HG03175 (cell line): ENCODE results near the gene TTC36.

Experiments
- ATAC-seq: cut with Tn5 transposase; IDR thresholded peaks from one replicate; pipeline ENCODE4 v1.9.1; 2021; ENCODE audit warnings: mild to moderate bottlenecking, moderate library complexity; ENCODE audit not compliant: unreplicated experiment

TTC36 gene

DNA sequence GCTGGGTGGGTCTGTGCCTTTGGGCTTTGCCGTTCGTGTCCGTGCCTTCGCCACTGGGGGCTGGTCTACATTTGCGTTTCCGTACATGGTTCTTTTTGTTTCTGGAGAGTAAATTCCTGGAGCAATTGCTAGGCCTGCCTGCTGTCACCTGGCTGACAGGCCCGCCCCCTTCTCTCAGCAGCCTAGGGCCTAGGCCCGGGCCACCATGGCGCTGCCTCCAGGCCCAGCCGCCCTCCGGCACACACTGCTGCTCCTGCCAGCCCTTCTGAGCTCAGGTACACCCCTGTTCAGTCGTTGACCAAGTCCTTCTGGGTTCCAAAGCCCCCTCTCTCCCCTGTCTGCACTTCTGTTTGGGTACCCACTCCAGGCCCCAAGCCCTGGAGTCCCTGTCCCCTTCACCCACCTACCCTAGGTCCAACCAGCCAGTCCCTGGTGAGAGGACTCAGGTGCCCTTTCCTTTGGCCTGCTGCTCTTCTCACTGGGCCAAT lies 4.4 kb downstream of the TTC36 start:
- ATAC-seq: no peak

DNA sequence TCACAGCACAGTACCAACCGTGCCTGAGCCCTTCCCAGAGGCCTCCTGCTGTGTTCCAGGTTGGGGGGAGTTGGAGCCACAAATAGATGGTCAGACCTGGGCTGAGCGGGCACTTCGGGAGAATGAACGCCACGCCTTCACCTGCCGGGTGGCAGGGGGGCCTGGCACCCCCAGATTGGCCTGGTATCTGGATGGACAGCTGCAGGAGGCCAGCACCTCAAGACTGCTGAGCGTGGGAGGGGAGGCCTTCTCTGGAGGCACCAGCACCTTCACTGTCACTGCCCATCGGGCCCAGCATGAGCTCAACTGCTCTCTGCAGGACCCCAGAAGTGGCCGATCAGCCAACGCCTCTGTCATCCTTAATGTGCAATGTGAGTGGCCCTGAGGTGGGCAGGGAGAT lies 4.8 kb downstream of the TTC36 start:
- no peak for ATAC-seq

DNA sequence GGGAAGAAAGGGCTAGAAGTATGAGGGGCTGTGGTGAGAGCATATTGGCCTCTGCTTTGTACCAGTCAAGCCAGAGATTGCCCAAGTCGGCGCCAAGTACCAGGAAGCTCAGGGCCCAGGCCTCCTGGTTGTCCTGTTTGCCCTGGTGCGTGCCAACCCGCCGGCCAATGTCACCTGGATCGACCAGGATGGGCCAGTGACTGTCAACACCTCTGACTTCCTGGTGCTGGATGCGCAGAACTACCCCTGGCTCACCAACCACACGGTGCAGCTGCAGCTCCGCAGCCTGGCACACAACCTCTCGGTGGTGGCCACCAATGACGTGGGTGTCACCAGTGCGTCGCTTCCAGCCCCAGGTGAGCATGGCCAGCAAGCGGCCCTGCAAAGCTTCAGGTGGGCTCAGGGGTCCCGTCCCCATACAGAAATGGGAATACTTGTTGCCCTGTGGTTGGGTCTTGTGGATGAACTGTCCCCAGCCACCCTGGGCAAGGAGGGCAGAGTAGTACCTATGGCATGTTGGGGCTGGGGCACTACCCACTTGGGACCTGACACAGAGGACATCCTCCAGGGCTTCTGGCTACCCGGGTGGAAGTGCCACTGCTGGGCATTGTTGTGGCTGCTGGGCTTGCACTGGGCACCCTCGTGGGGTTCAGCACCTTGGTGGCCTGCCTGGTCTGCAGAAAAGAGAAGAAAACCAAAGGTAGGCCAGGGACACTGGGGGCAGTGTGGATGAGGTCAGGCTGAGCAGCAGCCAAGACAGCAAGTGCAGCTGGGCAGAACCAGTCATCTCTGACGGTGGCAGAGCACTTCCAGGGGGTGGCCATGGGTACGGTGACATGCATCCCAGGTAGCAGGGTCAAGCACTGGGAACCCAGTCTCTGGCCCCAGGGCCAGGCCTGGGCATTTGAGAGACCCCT lies 5.8 kb downstream of the TTC36 start:
- no peak for ATAC-seq

DNA sequence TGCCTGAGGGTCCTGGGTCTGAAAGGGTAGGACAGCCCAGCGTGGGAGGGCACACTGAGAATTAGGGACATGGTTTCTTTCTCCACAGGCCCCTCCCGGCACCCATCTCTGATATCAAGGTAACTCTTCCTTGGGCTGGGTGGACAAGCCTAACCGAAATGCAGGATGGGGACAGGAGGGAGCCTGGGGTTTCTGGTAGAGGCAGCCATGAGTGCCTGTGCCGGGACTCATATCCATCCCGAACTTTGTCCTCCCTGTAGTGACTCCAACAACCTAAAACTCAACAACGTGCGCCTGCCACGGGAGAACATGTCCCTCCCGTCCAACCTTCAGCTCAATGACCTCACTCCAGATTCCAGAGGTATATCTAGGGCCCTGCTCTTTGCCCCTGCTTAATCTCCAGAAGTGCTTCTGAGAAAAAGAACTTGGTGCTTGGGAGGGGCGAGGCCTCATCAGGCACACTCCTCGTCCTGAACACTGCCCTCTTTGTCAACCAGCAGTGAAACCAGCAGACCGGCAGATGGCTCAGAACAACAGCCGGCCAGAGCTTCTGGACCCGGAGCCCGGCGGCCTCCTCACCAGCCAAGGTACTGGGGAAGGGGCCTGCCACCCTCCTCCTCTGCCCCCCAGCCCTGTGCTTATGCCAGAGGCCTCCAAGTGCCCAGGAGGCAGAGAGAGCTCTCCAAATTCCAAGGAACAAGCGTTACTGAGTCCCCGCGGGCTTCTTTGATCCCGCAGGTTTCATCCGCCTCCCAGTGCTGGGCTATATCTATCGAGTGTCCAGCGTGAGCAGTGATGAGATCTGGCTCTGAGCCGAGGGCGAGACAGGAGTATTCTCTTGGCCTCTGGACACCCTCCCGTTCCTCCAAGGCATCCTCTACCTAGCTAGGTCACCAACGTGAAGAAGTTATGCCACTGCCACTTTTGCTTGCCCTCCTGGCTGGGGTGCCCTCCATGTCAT lies 6.8 kb downstream of the TTC36 start:
- ATAC-seq: no peak

DNA sequence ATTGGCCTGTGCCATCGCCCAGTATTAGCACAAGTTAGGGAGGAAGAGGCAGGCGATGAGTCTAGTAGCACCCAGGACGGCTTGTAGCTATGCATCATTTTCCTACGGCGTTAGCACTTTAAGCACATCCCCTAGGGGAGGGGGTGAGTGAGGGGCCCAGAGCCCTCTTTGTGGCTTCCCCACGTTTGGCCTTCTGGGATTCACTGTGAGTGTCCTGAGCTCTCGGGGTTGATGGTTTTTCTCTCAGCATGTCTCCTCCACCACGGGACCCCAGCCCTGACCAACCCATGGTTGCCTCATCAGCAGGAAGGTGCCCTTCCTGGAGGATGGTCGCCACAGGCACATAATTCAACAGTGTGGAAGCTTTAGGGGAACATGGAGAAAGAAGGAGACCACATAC lies 8.0 kb downstream of the TTC36 start:
- no peak for ATAC-seq

DNA sequence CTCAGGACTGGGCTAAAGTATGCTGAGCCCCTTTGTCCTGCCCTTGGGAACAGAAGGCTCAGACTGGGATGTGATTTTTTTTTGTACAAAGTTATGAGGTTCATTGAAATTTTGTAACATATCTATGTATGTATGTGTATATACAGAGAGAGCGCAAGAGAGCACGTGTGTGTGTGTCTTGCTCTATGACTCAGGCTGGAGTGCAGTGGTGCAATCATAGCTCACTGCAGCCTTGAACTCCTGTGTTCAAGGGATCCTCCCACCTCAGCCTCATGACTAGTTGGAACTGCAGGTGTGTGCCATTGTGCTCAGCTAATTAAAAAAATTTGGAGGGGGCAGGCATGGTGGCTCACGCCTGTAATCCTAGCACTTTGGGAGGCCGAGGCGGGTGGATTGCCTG lies 9.5 kb downstream of the TTC36 start:
- ATAC-seq: no peak

- ATAC-seq: no peak
Measured at GRCh38 chr11:118537409-118537980, 10.2 kb downstream of the TTC36 start.

DNA sequence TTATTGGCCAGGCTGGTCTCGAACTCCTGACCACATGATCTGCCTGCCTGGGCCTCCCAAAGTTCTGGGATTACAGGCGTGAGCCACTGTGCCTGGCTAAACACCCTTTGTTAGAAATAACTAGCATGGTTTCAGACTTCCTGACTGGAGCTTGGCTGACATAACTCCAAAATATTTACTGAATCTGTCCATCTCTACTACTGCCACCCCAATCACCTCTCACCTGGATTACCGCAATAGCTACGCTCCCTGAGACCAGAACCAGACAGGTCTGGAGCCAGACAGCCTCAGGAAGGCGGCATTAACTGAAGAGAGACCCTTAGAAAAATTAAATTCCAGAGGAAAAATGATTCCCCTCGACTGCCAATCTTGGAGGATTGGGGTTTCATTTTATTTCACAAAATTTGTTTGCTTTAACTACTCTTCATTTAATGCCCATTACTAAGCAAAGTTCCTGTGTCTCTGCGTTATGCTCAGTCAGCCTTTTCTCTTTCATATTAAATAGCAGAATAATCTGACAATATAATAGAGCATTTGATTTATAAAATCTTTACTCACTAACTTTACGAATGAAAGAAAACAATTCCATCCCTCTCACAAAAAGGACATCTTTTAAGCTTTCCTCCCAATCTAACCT lies 16.9 kb downstream of the TTC36 start:
- ATAC-seq: no peak

- ATAC-seq: no peak
Measured at GRCh38 chr11:118544647-118545010, 17.4 kb downstream of the TTC36 start.

DNA sequence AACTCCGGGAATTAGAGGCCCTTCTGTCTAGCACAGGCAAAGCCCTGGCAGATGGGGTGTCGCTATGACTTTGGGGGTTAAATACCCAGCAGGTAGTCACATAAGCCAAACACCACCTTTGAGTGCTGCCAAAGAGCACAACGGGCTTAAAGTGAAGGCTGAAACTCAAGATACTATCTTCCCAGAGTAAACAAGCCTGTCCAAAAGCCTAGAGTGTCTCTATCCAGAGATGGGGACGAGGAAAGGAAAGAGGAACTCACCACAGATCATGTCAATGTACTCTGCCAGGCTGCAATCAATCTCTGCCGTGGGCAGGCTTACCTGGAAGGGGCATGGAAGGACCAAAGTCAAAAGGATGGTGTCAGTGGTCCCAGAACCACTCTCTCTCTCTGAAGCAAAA lies 18.3 kb downstream of the TTC36 start:
- ATAC-seq: no peak

- ATAC-seq: no peak
Measured at GRCh38 chr11:118547132-118547531, 19.9 kb downstream of the TTC36 start.

DNA sequence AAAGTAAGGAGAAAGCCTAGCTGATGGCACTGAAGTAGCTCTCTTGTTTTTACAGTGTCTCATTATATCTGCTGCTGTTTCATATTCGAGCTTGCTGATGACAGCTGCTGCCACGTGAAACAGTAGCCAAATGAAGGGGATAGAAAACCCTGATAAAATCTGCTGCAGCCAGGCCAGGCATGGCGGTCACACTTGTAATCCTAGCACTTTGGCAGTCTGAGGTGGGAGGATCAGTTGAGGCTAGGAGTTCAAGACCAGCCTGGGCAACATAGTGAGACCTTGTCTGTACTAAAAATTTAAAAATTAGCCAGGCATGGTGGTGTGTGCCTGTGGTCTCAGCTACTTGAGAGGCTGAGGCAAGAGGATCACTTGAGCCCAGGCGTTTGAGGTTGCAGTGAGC lies 25.1 kb downstream of the TTC36 start:
- no peak for ATAC-seq

DNA sequence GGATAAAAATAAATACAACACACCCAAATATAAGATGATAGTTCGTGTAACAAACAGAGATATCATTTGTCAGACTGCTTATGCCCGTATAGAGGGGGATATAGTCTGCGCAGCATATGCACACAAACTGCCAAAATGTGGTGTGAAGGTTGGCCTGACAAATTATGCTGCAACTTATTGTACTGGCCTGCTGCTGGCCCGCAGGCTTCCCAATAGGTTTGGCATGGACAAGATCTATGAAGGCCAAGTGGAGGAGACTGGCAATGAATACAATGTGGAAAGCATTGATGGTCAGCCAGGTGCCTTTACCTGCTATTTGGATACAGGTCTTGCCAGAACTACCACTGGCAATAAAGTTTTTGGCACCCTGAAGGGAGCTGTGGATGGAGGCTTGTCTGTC lies 33.5 kb downstream of the TTC36 start:
- ATAC-seq: no peak

- ATAC-seq: no peak
Measured at GRCh38 chr11:118565051-118565450, 37.8 kb downstream of the TTC36 start.

- no peak for ATAC-seq
Measured at GRCh38 chr11:118569670-118570069, 42.4 kb downstream of the TTC36 start.

DNA sequence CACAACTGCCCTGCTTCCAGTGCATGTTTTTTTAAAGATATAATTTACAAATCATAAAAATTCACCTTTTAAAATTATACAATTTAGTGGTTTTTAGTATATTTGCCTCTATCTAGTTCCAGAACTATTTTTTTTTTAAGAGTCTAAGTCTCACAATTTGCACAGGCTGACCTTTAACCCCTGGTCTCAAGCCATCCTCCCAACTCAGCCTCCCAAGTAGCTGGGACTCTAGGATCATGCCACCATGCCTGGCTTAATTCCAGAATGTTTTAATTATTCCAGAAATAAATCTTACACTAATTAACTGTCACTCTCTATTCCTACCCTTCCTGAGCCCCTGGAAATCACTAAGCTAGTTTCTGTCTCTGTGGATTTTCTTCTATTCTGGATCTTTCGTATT lies 43.5 kb downstream of the TTC36 start:
- no peak for ATAC-seq

DNA sequence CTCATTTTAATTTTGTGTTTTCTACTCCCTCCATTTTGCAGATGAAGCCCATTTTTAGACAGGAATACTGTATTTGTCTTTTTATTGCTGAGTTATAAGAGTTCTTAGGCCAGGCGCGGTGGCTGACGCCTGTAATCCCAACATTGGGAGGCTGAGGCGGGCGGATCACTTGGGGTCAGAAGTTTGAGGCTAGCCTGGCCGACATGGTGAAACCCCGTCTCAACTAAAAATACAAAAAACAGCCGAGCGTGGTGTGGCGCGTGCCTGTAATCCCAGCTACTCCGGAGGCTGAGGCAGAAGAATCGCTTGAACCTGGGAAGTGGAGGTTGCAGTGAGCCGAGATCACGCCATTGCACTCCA lies 44.4 kb downstream of the TTC36 start:
- ATAC-seq: peak; percentile 8

DNA sequence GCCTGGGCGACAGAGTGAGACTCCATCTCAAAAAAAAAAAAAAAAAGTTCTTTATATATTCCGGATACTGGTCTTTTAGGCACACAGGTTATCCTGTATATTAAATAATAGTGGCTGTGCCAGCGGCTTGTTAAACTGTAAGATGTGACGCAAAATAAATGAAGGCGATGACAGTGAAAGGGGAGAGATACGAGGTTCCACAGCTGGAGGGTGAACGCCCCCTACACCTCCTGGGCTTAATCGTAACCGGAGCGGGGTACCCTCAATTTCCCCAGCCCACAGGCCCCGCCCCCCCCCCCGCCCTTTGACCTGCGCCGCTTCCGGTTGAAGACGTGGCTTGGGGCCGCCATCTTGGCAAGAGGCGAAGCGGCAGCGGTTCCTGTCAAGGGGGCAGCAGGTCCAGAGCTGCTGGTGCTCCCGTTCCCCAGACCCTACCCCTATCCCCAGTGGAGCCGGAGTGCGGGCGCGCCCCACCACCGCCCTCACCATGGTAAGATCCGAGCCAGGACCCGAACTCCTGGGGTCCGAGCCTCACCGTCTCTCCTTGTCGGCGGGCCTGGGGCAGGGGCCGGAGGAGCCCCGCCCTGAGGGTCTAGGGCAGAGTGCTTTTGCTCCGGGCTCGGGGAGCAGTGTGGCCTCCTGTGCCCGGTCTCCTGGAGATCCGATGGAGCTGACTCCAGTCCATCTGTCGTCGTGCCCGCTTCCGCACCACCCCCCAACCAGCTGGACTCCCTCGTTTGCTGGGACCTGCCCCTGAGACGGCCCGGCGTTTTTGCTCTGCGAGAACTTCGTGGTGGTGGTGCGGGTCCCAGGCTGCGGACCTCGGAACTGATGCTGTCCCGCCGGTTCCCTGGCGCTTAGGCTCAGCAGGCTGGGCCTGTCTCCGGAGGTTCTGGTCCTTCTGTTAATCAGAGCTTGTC lies 45.0 kb downstream of the TTC36 start, which contains the start of gene ARCN1:
Gene ARCN1 (plus strand): TSS at position 349 of the 920 bp plus-strand sequence. CDS start 139 bp downstream, at position 488.
- peak; percentile 71 for ATAC-seq

DNA sequence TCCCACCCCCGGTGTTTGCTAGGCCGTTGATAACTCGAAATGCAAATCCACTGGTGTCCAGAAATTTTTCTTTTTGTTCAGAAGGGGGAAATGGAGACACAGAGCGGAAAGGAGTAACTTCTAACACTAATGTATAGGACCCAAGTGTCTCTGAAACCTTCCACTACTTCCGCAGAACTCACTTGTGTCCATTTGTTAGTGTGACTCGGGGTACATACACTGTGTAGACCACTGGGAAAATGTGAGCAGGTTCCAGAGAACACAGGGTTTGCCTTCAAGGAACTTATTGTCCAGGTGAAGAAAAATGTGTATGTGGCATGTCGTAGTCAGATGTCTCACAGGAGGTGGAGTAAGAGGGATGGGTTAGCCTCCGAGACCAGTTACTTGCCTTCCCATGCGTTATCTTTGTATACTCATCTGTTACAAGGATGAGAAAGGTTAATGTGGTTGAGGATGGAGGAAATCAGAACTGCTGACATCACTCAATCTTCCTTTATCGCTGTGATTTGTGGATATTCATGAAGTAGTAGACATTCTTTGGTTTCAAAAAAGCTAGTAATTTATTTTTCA lies 45.8 kb downstream of the TTC36 start:
- peak; percentile 29 for ATAC-seq
